MM.1S (cell line): ENCODE measurements around the gene CREB3L1.

Source experiments
- CTCF ChIP-seq: fragments of 300-600 bp; sonication (generic); IDR thresholded peaks from 2 replicates; pipeline ENCODE4 v1.5.1; 2016; ENCODE audit warnings: antibody characterized with exemption, low read length, mixed read lengths
- EZH2phosphoT487 ChIP-seq: fragments of 300-600 bp; sonication (generic); IDR thresholded peaks from 2 replicates; pipeline ENCODE4 v1.6.1; 2018; ENCODE audit warnings: antibody characterized with exemption, low read length

- TF ChIP-seq CTCF (no peak), EZH2phosphoT487 (no peak)
Observed at GRCh38 chr11:46235777-46236688, 41.4 kb upstream of the CREB3L1 start.
